ENCODE measurements around the gene GJB4.
"Not testable (repeated sequence)": the region's sequence is repeated elsewhere in the genome, so short reads cannot be mapped to it uniquely, and the experiment has no call there.

Gene GJB4

GRCh38 chr1:34794790-34795180, 35.2 kb downstream of the GJB4 start:
- DNase-seq (ENCODE audit: low read depth in 2 of 2, low spot score in 1 of 2), result no peak

DNA sequence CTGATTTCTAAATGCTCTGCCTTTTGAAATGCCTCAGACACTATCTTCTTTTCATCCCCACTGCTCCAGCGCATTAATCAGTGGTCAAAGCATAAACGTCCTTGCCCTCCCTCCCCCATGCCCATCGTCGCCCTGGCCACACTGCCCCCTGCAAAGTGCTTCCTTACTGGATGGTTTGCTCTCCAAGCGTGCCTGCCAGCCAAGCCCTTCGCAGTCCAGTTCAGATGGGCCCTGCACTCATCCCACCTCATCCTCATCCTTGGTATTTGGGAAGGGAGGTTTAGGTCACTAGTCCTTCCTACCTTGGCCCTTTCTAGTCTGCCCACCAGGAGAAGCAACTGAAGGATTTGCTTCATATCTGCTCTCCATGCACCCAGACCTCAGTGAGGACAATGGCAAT, 36.4 kb downstream of the GJB4 start:
- no peak for DNase-seq (ENCODE audit: low read depth in 2 of 2, low spot score in 1 of 2)

- no peak for DNase-seq (ENCODE audit: low read depth in 2 of 2, low spot score in 1 of 2)
These were observed 37.5 kb downstream of the GJB4 start for GRCh38 chr1:34796990-34797389.

DNA sequence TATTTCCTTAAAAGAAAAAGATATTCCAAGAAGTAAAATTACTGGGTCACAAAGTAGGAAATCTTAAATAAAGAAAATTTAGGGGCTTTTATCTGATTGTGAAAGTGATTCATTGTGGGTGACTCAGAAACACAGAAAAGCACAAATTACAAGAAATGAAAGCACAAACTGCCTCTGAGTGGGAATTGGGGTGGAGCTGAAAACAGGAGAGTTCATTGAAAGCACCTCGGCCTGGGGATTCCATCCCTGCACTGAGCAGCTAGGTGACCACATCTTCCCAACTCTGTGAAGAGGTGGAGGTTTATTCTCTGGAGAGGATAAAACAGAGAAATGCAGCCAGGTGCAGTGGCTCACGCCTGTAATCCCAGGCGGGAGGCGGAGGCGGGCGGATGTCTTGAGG, 40.7 kb downstream of the GJB4 start:
- no peak for DNase-seq (ENCODE audit: low read depth in 2 of 2, low spot score in 1 of 2)

- DNase-seq (ENCODE audit: low read depth in 2 of 2, low spot score in 1 of 2), result no peak
These were observed 44.2 kb downstream of the GJB4 start for GRCh38 chr1:34803770-34804169.

DNA sequence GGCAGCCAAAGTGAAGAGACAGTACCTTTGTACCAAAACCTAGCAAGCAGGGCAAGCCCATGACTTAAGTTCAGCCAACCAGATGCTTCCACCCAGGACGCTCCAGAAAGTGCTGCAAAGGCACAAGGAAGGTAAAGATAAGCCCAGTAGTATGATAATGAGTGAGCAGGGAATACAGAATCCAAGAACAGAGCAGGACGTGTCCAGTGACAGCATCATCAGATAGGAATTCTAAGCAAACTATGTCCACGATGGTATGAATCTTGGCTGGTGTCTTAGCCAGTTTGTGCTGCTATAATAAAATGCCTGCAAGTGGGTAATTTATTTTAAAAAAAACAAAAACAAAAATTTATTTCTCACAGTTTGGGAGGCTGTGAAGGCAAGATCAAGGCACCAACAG, 46.9 kb downstream of the GJB4 start:
- no peak for DNase-seq (ENCODE audit: low read depth in 2 of 2, low spot score in 1 of 2)

DNA sequence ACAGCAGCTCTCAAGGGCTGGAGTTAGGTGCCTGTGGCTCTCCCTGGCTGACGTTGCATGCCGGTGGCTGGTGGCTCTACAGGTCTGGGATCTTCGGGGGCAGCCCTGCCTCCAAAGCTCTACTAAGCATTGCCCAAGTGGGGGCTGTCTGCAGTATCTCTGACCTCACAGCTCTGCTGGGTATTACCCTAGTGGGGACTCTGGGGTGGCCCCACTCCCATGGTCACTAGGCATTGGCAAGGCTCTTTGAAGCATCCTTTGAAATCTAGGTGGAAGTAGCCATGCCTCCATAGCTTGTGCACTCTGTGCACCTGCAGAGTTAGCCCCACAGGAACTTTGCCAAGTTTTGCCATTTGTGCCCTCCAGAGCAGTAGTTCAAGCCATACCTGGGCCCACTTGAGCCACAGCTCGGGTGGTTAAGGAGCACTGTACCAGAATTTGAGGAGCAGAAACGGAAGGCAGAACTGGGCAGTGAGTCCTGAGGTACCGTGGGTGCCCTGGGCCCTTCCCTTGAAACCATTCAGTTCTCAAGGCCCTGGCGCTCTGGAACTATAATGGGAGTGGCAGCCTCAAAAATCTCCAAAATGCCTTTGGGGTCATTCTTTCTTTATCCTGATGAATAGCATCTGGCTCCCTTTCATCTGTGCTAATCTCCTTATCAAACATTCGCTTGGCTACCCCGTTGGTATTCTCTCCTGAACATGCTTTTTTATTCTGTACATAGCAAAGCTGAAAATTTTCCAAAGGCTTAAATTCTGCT, 48.7 kb downstream of the GJB4 start:
- no peak for DNase-seq (ENCODE audit: low read depth in 2 of 2, low spot score in 1 of 2)

DNA sequence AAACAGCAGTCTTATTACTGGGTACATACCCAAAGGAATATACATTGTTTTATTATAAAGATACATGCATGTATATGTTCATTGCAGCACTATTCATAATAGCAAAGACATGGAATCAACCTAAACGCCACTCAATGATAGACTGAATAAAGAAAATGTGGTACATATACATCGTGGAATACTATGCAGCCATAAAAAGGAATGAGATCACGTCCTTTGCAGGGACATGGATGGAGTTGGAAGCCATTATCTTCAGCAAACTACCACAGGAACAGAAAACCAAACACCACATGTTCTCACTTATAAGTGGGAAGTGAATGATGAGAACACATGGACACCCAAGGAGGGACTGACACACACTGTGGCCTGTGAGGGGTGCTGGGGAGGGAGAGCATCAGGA, 51.2 kb downstream of the GJB4 start:
- not testable (repeated sequence) for DNase-seq (ENCODE audit: low read depth in 2 of 2, low spot score in 1 of 2)

Measured in stimulated activated CD8-positive, alpha-beta memory T cell treated with anti-CD3 and anti-CD28 coated beads, Interleukin-4, amount 100 ng/mL, for 1 hour (primary cell).